Fibroblast of lung (primary cell): Measurements from ENCODE around the gene KPNA6.

Experiments
- EZH2 ChIP-seq: IDR thresholded peaks from 2 replicates; pipeline ENCODE4 v1.5.1; 2012; ENCODE audit warnings: low read length, control low read depth, mild to moderate bottlenecking; ENCODE audit errors: missing control alignments
- TF ChIP-seq, protein P1 (sequence below), 2 donors: IDR thresholded peaks in 1 of 2; conservative IDR thresholded peaks in 1 of 2; 1 replicate in 1 of 2; 2 replicates in 1 of 2; pipeline ENCODE4 v1.5.1; 2011 to 2012; ENCODE audit warnings: low read length in 2 of 2, control low read depth in 1 of 2, inconsistent platforms in 1 of 2, low read depth in 1 of 2, mild to moderate bottlenecking in 1 of 2

DNA sequence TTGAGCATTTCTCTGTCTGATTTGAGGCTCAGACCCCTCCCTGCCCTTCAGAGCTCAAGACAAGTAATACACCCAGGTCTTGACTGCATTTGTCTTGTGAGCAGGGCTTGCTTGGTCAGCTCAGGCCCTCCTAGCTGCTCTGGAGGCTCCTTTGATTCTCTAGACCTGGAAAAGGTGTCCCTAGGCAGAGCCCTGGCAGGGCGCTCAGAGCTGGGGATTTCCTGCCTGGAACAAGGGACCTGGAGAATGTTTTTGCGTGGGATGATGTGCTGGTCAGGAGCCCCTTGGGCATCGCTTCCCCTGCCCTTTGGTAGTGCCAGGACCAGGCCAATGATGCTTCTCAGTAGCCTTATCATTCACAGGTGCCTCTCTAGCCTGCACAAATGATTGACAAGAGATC lies 87.7 kb downstream of the KPNA6 start:
- TF ChIP-seq, protein P1, sequence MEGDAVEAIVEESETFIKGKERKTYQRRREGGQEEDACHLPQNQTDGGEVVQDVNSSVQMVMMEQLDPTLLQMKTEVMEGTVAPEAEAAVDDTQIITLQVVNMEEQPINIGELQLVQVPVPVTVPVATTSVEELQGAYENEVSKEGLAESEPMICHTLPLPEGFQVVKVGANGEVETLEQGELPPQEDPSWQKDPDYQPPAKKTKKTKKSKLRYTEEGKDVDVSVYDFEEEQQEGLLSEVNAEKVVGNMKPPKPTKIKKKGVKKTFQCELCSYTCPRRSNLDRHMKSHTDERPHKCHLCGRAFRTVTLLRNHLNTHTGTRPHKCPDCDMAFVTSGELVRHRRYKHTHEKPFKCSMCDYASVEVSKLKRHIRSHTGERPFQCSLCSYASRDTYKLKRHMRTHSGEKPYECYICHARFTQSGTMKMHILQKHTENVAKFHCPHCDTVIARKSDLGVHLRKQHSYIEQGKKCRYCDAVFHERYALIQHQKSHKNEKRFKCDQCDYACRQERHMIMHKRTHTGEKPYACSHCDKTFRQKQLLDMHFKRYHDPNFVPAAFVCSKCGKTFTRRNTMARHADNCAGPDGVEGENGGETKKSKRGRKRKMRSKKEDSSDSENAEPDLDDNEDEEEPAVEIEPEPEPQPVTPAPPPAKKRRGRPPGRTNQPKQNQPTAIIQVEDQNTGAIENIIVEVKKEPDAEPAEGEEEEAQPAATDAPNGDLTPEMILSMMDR (conservative IDR thresholded peaks at IDR 0.05 in 1 of 2, IDR thresholded peaks at IDR 0.05 in 1 of 2; ENCODE audit: low read depth in 1 of 2, low read length in 2 of 2), result no peak
- TF ChIP-seq EZH2, result no peak
